ENCODE data around the gene CD36. TPM values are rescaled to one million over a fixed set of nuclear protein-coding genes. Genes with fewer than 3 reads are reported as not detected.

CD36 gene
- total RNA-seq, 1 donor from 2014 or later, result 1.7 TPM

DNA sequence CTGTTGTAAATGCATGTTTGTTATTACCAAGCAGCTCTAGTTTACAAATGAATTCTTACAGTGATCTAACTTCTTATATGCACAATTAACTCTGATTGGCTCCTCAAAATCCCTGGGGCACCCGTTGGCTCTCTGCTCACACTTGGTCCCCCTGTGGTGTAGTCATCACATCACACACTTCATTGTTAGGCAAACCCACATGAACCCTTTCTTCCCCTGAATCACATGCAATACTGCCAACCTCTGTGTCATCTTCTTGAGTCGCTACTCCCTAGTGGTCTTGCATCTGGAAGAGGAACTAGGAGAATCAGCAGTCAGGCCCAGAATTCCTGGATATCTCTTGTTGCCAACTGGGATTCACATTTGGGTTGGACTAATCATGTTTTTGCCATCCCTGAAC lies 73.1 kb downstream of the CD36 start:
- Histone ChIP-seq H3K9ac (ENCODE audit: low read length) (no peak overlapping the region), H3K4me2 (ENCODE audit: low read length) (no peak overlapping the region), H3K79me2 (ENCODE audit: insufficient read depth, low read length) (no peaks in the 10 kb centered on the region), H3K9me3 (ENCODE audit: insufficient read depth, low read depth, low read length) (no peaks in the 10 kb centered on the region), H3K36me3 (ENCODE audit: insufficient read depth, low read length) (no peaks in the 10 kb centered on the region), H3K4me3 (ENCODE audit: insufficient read depth, low read depth, low read length) (no peak overlapping the region), H3K27ac (ENCODE audit: low read depth, low read length) (no peak overlapping the region), H3K4me1 (ENCODE audit: insufficient read depth, low read length) (no peaks in the 10 kb centered on the region), H4K20me1 (ENCODE audit: insufficient read depth, low read length) (no peaks in the 10 kb centered on the region), H2AFZ (ENCODE audit: low read depth, low read length) (peak overlapping the region; percentile 1), H3K27me3 (ENCODE audit: insufficient read depth, low read length) (no peaks in the 10 kb centered on the region)
- DNase-seq (ENCODE audit: low read depth) (peak; percentile 53), FAIRE-seq (no peak)
- no peak overlapping the region for H3K4me3 Mint-ChIP-seq (ENCODE audit: unreplicated experiment)
- H3K36me3 Mint-ChIP-seq (ENCODE audit: low read depth, unreplicated experiment), result peaks cover 2% of the 10 kb centered on the region
- TF ChIP-seq, protein P1, sequence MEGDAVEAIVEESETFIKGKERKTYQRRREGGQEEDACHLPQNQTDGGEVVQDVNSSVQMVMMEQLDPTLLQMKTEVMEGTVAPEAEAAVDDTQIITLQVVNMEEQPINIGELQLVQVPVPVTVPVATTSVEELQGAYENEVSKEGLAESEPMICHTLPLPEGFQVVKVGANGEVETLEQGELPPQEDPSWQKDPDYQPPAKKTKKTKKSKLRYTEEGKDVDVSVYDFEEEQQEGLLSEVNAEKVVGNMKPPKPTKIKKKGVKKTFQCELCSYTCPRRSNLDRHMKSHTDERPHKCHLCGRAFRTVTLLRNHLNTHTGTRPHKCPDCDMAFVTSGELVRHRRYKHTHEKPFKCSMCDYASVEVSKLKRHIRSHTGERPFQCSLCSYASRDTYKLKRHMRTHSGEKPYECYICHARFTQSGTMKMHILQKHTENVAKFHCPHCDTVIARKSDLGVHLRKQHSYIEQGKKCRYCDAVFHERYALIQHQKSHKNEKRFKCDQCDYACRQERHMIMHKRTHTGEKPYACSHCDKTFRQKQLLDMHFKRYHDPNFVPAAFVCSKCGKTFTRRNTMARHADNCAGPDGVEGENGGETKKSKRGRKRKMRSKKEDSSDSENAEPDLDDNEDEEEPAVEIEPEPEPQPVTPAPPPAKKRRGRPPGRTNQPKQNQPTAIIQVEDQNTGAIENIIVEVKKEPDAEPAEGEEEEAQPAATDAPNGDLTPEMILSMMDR (IDR thresholded peaks at IDR 0.05; ENCODE audit: insufficient read depth, low read depth, low read length), result no peak
- no peak for TF ChIP-seq EZH2 (IDR thresholded peaks at IDR 0.05; ENCODE audit: insufficient read depth, low read length)
- H3K27ac Mint-ChIP-seq (ENCODE audit: unreplicated experiment), result no peak overlapping the region
- H3K9me3 Mint-ChIP-seq (ENCODE audit: unreplicated experiment), result peaks cover 3% of the 10 kb centered on the region
- H3K27me3 Mint-ChIP-seq (ENCODE audit: low read depth, unreplicated experiment), result no peaks in the 10 kb centered on the region
- H3K4me1 Mint-ChIP-seq (ENCODE audit: low read depth, unreplicated experiment), result peaks cover 3% of the 10 kb centered on the region

DNA sequence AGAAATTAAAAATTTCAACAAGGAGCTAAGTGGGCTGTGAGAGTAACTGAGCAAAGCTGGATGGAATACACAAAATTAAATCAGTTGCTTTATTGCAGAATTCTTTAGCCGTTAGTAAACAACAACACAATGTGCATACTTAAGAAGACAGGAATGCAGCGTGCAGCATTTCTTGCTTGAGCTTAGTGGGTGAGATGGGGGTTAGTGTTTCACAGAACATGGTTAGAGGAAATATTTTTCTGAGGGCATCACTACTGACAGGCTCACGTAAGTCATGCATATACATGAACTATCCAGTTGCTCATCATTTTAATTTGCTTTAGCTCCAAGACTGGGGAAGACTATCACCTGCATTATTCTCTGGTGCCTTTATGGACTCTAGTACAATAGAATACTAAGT lies 80.8 kb downstream of the CD36 start:
- DNase-seq (ENCODE audit: low read depth) (peak; percentile 79), FAIRE-seq (peak; percentile 20)
- Histone ChIP-seq H3K4me2 (ENCODE audit: low read length) (no peak overlapping the region), H3K9me3 (ENCODE audit: insufficient read depth, low read depth, low read length) (no peaks in the 10 kb centered on the region), H2AFZ (ENCODE audit: low read depth, low read length) (no peak overlapping the region), H3K36me3 (ENCODE audit: insufficient read depth, low read length) (no peaks in the 10 kb centered on the region), H3K4me1 (ENCODE audit: insufficient read depth, low read length) (peaks cover 35% of the 10 kb centered on the region), H3K9ac (ENCODE audit: low read length) (no peak overlapping the region), H3K4me3 (ENCODE audit: insufficient read depth, low read depth, low read length) (no peak overlapping the region), H3K79me2 (ENCODE audit: insufficient read depth, low read length) (no peaks in the 10 kb centered on the region), H3K27me3 (ENCODE audit: insufficient read depth, low read length) (no peaks in the 10 kb centered on the region), H3K27ac (ENCODE audit: low read depth, low read length) (no peak overlapping the region), H4K20me1 (ENCODE audit: insufficient read depth, low read length) (no peaks in the 10 kb centered on the region)
- H3K9me3 Mint-ChIP-seq (ENCODE audit: unreplicated experiment), result peaks cover 1% of the 10 kb centered on the region
- H3K4me3 Mint-ChIP-seq (ENCODE audit: unreplicated experiment), result peak overlapping the region; percentile 11
- TF ChIP-seq EZH2 (IDR thresholded peaks at IDR 0.05; ENCODE audit: insufficient read depth, low read length), result no peak
- TF ChIP-seq, protein P1 (IDR thresholded peaks at IDR 0.05; ENCODE audit: insufficient read depth, low read depth, low read length), result no peak
- no peaks in the 10 kb centered on the region for H3K36me3 Mint-ChIP-seq (ENCODE audit: low read depth, unreplicated experiment)
- peak overlapping the region; percentile 31 for H3K27ac Mint-ChIP-seq (ENCODE audit: unreplicated experiment)
- no peaks in the 10 kb centered on the region for H3K27me3 Mint-ChIP-seq (ENCODE audit: low read depth, unreplicated experiment)
- peaks cover 38% of the 10 kb centered on the region for H3K4me1 Mint-ChIP-seq (ENCODE audit: low read depth, unreplicated experiment)

DNA sequence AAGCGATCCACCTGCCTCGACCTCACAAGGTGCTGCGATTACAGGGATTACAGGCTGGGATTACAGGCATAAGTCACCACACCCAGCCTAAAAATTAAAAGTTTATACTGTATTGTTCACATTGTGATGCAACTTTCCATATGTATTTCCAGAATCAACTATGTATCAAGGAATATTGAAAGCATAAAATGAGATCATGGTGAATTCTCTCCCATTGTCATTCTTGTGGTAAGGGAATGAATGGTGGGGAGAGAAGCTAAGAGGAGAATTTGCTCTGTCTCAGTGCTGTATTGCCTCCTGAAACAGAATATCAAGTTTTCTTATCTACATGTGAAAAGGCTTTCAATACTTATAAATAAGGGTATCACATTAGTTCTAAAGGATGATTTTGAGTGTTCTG lies 81.7 kb downstream of the CD36 start:
- Histone ChIP-seq H3K4me2 (ENCODE audit: low read length) (no peak overlapping the region), H3K79me2 (ENCODE audit: insufficient read depth, low read length) (no peaks in the 10 kb centered on the region), H3K27ac (ENCODE audit: low read depth, low read length) (no peak overlapping the region), H3K27me3 (ENCODE audit: insufficient read depth, low read length) (no peaks in the 10 kb centered on the region), H2AFZ (ENCODE audit: low read depth, low read length) (no peak overlapping the region), H3K4me1 (ENCODE audit: insufficient read depth, low read length) (peaks cover 44% of the 10 kb centered on the region), H3K4me3 (ENCODE audit: insufficient read depth, low read depth, low read length) (no peak overlapping the region), H3K9ac (ENCODE audit: low read length) (no peak overlapping the region), H3K36me3 (ENCODE audit: insufficient read depth, low read length) (no peaks in the 10 kb centered on the region), H3K9me3 (ENCODE audit: insufficient read depth, low read depth, low read length) (no peaks in the 10 kb centered on the region), H4K20me1 (ENCODE audit: insufficient read depth, low read length) (no peaks in the 10 kb centered on the region)
- H3K4me3 Mint-ChIP-seq (ENCODE audit: unreplicated experiment), result no peak overlapping the region
- no peaks in the 10 kb centered on the region for H3K27me3 Mint-ChIP-seq (ENCODE audit: low read depth, unreplicated experiment)
- peaks cover 1% of the 10 kb centered on the region for H3K9me3 Mint-ChIP-seq (ENCODE audit: unreplicated experiment)
- no peak for DNase-seq (ENCODE audit: low read depth)
- H3K27ac Mint-ChIP-seq (ENCODE audit: unreplicated experiment), result peak overlapping the region; percentile 75
- H3K36me3 Mint-ChIP-seq (ENCODE audit: low read depth, unreplicated experiment), result no peaks in the 10 kb centered on the region
- no peak for TF ChIP-seq EZH2 (IDR thresholded peaks at IDR 0.05; ENCODE audit: insufficient read depth, low read length)
- TF ChIP-seq, protein P1 (IDR thresholded peaks at IDR 0.05; ENCODE audit: insufficient read depth, low read depth, low read length), result no peak
- H3K4me1 Mint-ChIP-seq (ENCODE audit: low read depth, unreplicated experiment), result peaks cover 46% of the 10 kb centered on the region
- no peak for FAIRE-seq

Data from astrocyte (in vitro differentiated cells and primary cell).